ENCODE data around the gene SLIT3. TPM values are rescaled to one million over a fixed set of nuclear protein-coding genes. Genes with fewer than 3 reads are reported as not detected.
"Not testable (repeated sequence)": the region's sequence is repeated elsewhere in the genome, so short reads cannot be mapped to it uniquely, and the experiment has no call there.

Gene SLIT3
- total RNA-seq, 1 donor from 2014 or later = not detected

DNA sequence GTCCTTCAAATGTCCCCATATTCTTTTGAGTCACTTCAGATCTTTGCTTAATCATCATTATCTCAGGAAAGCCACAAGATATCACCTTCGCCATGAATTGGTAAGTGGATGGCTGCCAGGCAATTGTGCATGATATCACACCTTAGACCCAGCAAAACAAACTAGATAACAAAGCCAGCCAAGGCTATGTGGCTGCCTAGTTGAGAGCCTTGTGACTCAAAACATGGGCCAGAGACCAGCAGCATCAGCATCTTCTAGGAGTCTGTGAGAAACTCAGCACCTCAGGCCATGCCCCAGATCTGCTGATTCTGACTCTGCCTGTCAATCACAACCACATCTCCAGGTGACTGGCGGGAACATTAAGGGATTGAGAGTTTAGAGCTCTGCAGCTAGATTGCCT is 82.8 kb downstream of the SLIT3 start:
- no peak for DNase-seq

DNA sequence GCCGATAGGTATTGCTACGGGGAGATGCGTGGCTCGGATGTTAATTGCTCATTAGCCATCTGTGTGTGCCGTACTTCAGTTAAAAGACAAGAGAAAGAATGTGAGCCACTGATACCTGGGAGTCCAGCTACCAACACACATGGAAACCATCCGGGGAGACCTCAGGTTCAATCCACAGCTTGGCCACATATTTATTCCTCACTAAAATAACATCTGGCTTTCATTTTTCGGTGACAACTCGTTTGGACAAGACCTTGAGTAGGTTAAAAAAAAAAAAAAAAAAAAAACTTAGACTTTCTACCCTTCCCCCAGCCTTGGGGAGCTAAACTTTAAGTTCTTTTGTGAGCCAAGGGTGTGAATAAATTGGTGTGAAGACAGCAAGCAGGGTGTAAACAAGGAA is 84.1 kb downstream of the SLIT3 start:
- no peak for DNase-seq

DNA sequence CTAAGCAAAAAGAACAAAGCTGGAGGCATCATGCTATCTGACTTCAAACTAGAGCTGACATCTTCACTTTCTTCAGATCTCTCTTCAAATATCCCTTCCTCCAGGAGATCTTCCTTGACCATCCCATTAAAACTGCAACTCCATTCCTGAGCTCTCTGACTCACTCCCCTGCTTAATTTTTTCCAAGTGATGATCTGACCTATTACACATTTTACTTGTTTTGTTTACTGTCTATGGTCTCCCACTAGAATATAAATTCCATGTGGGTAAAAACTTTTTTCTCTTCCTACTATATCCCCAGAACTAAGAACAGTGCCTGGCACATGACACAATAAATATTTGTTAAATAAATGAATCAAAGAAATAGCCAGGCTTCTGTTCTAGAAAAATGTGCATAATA is 87.5 kb downstream of the SLIT3 start:
- DNase-seq = no peak

DNA sequence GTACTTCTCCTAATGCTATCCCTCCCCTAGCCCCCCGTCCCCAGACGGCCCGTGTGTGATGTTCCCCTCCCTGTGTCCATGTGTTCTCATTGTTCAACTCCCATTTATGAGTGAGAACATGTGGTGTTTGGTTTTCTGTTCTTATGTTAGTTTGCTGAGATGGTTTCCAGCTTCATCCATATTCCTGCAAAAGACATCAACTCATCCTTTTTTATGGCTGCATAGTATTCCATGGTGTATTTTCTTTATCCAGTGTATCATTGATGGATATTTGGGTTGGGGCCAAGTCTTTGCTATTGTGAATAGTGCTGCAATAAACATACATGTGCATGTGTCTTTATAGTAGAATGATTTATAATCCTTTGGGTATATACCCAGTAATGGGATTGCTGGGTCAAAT is 89.2 kb downstream of the SLIT3 start:
- DNase-seq = not testable (repeated sequence)

DNA sequence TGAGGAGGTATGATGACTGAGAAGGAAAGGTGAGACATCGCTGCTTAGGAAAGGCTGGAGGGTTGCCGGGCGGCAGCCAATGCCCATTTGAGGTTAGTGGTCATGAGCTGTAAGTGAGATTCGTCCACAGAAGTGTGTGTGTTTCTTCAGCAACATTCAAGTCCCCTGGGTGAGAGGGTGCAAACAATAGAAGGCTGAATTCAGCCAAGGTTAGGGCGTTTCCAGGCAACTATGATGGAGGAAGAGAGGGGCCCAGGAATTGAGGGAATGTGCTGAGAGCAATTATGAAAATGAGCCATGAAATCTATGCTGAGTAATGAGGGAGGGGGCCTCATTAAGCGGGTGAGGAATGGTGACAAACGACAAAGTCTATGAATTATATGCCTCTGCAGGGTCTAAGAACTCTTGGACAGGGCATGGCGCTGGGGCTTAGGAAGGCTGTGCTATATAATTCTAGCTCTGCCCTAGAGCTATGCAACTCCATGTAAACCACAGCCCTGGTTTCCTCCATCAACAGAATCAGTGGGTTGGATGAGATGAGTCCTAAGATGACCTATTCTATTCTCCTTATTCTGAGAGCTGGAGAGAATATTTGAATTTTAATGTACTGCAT is 96.0 kb downstream of the SLIT3 start:
- no peak for DNase-seq

DNA sequence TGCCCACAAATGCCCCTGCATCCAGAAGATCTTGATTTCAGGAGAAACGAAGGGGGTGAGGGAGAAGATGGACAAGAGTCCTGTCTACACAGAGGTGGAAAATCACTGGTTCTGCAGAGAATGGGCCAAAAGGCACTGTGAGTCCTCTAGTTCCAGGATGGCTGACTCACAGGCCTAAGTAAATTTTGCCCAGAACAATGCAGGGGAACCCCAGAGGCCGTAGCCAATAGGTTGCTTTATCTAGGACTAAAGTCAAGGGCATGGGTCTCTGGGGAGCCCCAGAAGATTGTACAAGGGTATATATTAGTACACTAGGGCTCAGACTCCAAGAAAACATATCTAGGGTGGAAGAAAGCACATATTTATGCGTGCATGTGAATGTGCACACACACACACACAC is 98.0 kb downstream of the SLIT3 start:
- DNase-seq = no peak

DNA sequence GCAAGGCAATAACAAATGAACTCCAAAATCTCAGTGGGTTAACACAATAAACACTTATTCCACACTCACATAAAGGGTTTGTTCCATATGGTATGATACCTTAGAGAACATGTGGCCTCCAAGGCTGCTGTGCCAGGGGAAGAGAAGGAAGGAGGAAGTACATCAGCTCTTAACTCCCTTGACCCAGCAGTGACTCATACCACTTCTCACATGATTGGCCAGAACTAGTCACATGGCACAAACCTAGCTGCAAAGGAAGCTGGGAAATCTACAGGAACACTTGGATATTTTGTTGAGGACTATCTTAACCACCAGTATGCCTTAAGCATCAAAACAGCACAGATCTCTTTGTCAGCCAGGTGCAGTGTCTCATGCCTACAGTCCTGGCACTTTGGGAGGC is 99.3 kb downstream of the SLIT3 start:
- no peak for DNase-seq

DNA sequence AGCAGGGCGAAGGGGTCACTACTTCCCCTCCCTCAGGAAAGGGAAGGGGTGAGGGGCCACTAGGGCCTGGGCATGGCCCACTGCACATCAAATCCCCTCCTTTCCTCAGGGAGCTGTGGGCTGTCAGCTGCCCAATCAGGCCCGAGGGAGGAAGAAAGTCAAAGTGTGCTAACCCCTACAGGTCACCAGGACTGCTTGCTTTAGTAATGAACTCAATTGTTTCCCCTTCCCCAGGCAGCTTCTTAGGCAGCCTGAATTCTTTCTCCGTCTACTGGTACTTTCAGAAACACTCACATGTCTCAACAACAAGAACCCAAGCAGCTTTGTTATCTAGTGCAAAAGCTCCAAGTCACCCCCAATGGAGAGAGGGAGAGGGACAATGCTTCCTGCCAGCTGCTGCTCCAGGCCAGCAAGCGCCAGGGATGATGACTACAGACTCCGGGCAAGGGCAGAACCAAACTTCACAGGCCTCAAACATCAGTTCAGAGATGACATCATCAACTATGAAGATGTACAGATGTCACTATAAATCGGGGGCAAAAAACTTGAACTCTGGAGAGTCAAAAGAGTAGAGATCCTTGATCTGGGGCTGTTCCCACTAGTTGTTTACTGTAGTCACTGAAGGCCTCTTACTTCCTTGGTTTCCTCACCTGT is 100.7 kb downstream of the SLIT3 start:
- no peak for DNase-seq

DNA sequence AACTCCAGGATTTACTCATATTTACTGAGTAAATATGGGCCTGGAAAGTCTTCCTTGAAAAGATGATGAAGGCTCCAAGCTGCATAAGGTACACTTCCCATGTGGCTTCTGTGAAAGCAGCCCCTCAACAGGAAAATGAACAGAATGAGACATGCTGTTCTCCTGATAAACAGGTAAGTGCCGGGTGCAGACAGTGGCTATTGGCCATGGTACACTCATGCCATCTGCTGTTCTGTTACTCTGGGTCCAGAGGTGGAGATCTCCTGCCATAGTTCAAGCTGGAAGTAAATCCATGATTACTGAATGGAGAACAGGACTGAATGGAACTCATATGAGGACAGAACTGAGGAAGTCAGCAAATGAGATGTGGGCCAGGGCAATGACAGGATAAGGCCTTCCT is 103.6 kb downstream of the SLIT3 start:
- no peak for DNase-seq

DNA sequence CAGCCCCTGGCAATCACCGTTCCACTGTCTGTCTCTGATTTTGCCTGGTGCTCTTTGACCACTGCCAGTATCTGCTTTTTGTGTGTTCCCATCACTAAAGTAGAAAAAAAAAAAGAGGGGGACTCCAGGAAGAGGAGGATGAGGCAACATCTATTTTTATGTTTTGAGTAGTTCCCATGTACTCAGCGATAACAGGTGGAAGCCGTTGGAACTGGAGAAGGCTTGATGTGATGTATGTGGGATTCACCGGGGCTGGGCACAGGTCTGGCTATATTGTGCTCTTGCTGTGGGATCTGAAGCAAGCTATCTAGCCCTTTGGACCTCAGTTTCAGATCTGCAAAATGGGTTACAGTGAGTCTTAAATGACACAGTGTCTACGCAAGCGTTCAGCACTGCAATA is 104.9 kb downstream of the SLIT3 start:
- DNase-seq = no peak

DNA sequence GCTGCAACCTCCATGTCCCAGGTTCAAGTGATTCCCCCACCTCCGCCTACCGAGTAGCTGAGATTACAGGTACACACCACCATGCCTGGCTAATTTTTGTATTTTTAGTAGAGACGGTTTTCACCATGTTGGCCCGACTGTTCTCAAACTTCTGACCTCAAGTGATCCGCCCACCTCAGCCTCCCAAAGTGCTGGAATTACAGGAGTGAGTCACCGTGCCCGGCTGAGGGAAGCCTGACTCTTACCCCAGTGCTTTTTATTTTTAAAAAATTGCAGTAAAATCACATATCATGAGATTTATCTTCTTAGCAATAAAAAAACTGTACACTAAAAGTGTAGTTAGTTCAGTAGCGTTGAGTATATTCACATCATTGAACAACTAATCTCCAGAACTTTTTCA is 105.3 kb downstream of the SLIT3 start:
- no peak for DNase-seq

DNA sequence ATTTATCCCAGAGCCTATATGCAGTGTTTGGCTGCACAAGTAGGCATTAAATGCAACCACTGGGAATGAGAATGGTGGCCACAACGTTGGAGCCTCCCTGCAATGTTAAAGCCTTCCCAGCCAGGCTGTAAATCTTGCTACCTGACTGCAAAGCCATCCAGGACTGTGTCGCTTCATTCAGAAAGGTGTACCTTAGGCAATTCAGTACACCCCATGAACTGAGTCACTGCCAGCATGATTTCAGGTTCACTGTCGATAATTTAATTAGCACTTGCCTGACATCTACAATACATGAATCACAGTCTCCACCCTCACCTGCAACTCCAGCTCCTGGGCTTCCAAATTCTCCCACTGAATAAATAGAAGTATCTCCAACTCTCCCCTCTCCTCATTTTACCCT is 108.4 kb downstream of the SLIT3 start:
- no peak for DNase-seq

DNA sequence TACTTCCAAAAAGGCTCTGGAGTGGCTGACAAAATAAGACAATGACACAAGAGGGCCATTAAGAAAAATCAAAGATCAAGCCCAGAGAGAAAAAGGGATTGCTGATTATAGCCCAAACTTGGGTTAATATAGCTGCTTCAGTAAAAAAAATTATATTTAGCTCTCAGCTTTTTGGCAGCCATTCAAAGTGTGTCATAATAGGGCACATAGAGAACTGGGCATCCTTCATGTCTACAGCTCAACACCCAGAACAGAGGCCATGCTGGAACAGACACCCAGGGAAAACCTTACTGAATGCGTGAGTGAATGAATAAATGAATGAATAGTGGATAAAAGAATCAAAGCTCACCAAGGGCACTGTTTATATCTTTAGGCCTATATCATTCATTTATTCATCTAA is 110.1 kb downstream of the SLIT3 start:
- DNase-seq = no peak

DNA sequence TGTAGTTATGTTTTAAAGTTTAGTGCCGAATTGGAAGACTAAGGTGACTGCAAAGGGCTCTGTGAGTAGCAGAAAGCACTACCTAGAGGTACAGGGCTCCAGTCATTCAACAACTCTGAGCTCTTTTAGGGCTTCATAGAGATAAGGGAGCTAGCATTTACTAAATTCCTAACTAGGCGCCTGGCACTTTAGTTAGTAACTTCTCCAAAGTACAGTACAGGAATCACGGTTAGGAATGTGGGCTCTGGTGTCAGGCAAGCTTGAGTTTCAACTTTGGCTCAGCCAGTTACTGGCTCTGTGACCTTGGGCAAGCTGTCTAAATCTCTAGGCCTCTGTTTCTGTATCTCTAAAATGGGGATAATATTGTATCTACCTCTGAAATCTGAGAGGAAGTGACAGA is 115.3 kb downstream of the SLIT3 start:
- DNase-seq = no peak

DNA sequence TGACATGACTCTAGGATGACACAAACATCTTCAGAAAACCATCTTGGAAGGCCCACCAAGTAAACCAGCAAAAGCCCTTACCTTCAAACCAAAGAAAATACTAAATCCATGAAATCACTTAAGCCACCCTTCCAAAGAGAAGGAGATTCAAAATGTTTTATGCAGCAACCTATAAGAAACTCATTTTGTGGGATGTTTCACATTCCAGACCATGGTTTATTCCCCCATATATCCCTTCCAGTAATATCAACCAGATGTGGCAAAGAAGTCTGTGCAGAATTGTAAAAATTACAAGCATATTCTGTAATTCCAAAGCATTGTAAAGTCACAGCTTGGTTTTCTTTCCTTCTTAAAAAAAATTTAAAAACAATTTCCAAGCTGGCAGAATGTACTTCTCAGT is 117.4 kb downstream of the SLIT3 start:
- DNase-seq = no peak

DNA sequence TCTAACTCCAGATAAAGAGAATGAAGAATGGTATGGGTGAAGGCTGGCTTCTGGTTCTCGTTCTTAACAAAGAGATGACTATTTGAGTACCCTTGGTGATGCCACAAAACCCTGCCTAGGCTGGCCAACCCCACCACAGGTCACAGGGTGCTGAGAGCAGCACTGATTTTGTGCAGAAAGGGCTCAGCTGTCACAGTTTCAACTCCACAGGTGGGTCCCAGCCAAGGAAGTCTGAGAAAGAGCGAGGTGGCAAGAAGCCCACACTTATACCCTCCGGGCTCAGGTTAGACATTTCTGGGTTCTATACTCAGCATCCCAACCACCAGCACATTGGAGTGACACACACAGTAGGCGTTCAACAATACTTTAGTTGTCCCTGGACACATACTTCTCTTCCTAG is 118.1 kb downstream of the SLIT3 start:
- DNase-seq = no peak

DNA sequence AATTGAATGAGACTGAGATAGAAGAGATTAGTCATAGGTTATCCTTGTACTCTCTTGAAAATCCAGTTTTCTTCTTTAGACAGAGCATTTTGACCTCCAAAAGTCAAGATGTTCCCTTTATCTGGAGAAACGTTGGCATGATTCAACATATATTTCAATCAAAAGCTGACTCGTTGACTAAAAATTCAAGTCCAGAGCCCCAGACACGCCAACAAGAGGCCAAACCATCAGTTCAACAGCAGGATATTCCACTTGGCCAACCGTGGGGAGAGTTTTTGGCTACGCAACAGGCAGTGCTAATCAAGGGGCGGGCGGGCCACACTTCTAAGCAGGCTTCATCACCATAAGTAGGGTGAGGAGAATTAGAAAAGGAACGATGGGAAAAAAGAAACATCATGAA is 119.1 kb downstream of the SLIT3 start:
- DNase-seq = no peak

DNA sequence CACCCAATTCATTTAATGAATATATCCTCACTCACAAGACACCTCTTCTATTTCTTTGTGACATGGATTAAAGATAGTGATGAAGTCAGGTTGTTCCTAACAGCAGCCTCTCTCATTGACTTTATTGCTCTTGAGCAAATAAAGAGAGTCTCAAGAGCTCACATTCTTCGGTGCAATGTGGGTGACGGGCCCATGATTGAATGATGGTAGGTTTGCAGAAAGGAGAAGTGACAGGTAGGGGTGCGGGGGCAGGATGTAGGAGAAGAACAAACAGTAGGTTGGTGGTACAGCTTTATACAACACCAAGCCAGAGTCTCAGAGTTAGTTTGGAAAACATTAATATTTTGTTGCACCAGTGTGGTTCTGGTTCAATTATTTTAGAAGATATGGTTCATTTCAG is 122.2 kb downstream of the SLIT3 start:
- no peak for DNase-seq

DNA sequence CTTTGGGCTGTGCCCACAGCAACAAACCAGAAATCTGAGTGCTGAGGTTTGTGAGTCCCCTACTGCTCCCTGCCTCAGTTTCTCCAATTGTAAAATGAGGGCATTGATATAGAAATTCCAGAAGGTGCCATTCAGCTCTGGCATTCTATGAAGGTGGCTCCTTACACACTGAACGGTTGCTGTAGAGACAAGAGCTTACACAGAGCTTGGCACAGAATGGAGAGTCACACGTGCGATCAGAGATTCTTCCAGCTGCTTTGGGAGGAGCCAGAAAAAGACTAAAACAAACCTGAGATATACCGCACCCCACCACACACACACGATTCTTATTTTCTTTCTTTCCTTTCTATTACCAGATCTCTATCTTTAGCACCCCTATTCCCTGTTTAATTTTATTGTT is 122.7 kb downstream of the SLIT3 start:
- no peak for DNase-seq

DNA sequence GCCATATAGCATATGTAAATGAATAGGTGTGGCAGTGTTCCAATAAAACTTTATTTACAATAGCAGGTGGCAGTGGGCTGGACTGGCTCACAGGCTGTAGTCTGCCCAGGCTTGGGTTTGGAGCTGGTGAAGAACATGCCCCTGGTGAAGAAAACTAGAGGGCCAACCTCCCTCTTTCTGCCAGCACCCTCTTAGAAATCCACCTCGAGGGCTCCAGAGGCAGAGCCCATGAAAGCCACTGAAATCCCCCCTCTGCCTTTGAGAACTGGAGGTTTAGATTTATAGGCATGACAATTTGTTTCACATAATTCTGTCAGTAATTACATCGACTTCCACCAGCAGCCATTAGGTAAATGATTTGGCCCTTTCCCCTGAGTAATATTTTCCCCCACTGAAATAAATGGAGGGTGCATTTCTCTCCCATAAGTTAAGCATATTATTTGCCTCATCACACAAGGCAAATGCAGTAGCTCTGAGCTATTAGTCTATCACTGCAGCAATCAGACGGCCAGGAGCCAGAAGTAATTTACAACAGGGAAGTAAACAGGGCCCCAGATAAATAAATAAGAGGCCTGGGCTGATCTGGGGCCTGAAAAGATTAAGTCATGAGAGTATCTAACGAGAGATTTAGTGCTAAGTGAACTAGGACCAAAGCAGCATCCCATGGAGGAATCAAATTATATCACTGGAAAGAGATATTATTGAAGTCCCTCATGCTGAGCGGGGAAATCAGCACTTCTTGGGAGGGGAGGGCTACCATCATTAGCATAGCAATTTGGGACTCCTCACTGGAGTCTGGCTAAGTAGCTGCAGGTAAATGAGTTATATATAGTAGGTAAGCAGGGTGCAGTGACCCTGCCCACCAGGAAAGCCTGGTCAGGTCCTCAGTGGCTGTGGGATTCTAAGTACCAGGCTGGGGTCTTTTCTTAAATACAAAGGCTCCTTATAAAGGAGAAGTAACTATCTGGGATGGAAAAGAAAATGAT is 123.9 kb downstream of the SLIT3 start:
- no peak for DNase-seq

DNA sequence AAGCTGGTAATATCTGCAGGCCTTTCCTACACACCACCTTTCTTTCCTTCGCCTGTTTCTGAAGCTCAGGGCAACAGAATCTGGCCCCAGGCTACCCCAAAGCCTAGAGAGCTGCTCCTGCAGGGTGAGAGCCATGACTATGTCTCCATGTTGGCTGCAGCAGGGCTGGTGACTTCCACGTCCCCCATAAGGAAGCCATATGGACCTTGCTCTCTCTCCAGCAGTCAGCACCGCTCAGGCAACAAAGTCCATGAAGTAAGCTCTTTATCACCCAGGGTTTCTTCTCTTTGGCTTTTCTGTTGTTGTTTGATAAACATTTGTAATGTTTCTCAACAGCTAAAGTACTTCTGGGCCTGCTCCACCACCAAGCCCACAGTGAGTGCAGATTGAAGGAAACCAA is 125.2 kb downstream of the SLIT3 start:
- DNase-seq = no peak

DNA sequence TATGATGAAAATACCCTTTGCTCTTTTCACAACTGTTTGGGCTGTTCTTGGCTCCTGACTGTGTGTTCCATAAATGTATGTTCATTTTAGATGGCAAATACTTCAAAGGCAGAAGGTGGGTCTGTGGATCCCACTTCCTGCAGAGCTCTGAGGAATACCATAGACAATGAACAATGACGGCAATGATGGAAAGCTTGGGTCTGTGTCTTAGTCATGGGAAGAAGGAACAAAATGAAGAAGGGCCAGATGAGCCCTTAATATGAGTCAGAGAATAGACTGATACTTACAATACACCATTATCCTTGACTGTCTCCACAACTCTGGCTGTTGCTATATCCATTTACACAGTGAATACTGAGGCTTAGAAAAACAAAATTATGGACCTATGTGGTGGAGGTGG is 126.0 kb downstream of the SLIT3 start:
- no peak for DNase-seq

DNA sequence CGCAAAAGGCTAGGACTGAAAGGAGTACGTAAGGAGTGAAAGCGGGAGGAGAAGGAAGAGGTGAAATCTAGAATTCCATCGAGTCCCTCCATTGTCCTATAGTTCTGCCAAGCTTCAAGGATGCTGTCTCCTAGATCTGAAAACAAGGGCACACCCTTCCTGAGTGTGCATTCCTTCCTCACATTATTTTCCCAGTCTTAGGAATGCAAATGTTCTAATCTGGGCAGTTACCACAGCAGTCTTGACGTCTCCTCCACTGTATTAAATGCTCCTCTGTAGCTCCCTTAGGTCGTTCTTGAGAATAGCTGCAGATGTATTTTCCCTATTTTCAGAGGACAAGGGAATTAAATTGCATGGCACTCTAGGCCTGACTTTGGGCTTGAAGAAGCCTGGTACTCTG is 127.6 kb downstream of the SLIT3 start:
- DNase-seq = no peak

DNA sequence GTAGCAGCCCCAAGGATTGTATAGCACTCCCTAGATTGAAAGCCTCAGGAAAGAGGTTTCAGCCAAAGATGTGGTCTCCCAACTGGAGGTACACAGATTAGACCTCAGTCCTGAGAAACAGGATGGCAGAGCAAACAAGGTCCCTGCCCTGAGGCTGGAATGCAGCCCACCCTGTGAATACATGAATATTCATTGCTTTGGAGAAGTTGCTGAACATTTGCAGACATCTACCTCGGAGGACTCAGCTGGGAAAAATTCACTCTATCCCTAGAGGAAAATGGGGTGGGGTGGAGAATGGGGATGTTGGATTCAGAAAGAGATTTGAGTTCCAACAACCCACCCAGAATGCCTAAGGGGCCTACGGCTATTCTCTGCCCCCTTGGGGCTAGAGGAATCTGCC is 129.4 kb downstream of the SLIT3 start:
- DNase-seq = no peak

Data from dermis blood vessel endothelial cell (primary cell).